GM23338 (cell line): ENCODE measurements around the gene ITPR2. TPM values are rescaled to one million over a fixed set of nuclear protein-coding genes. Genes with fewer than 3 reads are reported as not detected.

Experiments
- ATAC-seq: fragments of 200-7000 bp; cut with Tn5 transposase; 3 replicates; pipeline ENCODE4 v1.9.1; 2020
- DNase-seq: peaks from one replicate; pipeline ENCODE4 v3.0.0-alpha.2; 2015; ENCODE audit warnings: low spot score
- H2AFZ ChIP-seq: fragments of 200-600 bp; sonication (generic); 2 replicates; pipeline ENCODE4 v1.8.0; 2016; ENCODE audit warnings: antibody characterized with exemption, mild to moderate bottlenecking, moderate library complexity
- H3F3A ChIP-seq: fragments of 200-600 bp; sonication (generic); replicated peaks from 2 replicates; pipeline ENCODE4 v1.8.0; 2017; ENCODE audit warnings: antibody characterized with exemption, mixed run types, low read depth
- H3K27ac ChIP-seq: fragments of 200-600 bp; sonication (generic); 2 replicates; pipeline ENCODE4 v1.6.1; 2016; ENCODE audit warnings: low read depth
- H3K27me3 ChIP-seq: fragments of 200-600 bp; sonication (generic); 2 replicates; pipeline ENCODE4 v1.8.0; 2016; ENCODE audit warnings: mild to moderate bottlenecking, mixed run types, moderate library complexity; ENCODE audit not compliant: insufficient read depth
- H3K36me3 ChIP-seq: fragments of 200-600 bp; sonication (generic); 2 replicates; pipeline ENCODE4 v1.8.0; 2016; ENCODE audit warnings: mild to moderate bottlenecking; ENCODE audit not compliant: insufficient read depth
- H3K4me1 ChIP-seq: fragments of 200-600 bp; sonication (generic); 2 replicates; pipeline ENCODE4 v1.8.0; 2016; ENCODE audit warnings: mild to moderate bottlenecking, moderate library complexity; ENCODE audit not compliant: insufficient read depth
- H3K4me2 ChIP-seq: fragments of 200-600 bp; sonication (generic); 2 replicates; pipeline ENCODE4 v1.7.1; 2017; ENCODE audit warnings: mixed run types
- H3K4me3 ChIP-seq: fragments of 200-600 bp; sonication (generic); 2 replicates; pipeline ENCODE4 v1.6.1; 2016; ENCODE audit warnings: mixed run types
- H3K79me2 ChIP-seq: fragments of 200-600 bp; sonication (generic); replicated peaks from 2 replicates; pipeline ENCODE4 v1.8.0; 2017; ENCODE audit warnings: mild to moderate bottlenecking; ENCODE audit not compliant: insufficient read depth
- H3K9me2 ChIP-seq: fragments of 200-600 bp; sonication (generic); 2 replicates; pipeline ENCODE4 v1.8.0; 2017; ENCODE audit not compliant: insufficient read depth
- H4K20me1 ChIP-seq: fragments of 200-600 bp; sonication (generic); replicated peaks from 2 replicates; pipeline ENCODE4 v1.8.0; 2017; ENCODE audit warnings: mild to moderate bottlenecking; ENCODE audit not compliant: insufficient read depth
- H3K27ac Mint-ChIP-seq: 2 replicates; pipeline ENCODE4 v1.8.0; 2020; ENCODE audit warnings: inconsistent platforms, mild to moderate bottlenecking, moderate library complexity, mixed read lengths
- H3K27me3 Mint-ChIP-seq: 3 replicates; pipeline ENCODE4 v1.8.0; 2022; ENCODE audit warnings: low read depth, mild to moderate bottlenecking, moderate library complexity, mixed read lengths, inconsistent platforms; ENCODE audit not compliant: insufficient read depth, poor library complexity
- H3K36me3 Mint-ChIP-seq: 3 replicates; pipeline ENCODE4 v1.8.0; 2021; ENCODE audit warnings: low read depth, mild to moderate bottlenecking, inconsistent platforms, moderate library complexity, mixed read lengths
- H3K4me1 Mint-ChIP-seq: 3 replicates; pipeline ENCODE4 v1.8.0; 2020; ENCODE audit warnings: mild to moderate bottlenecking, inconsistent platforms, mixed read lengths
- H3K4me3 Mint-ChIP-seq: 3 replicates; pipeline ENCODE4 v1.8.0; 2021; ENCODE audit warnings: moderate library complexity, mild to moderate bottlenecking, inconsistent platforms, mixed read lengths
- H3K9me3 Mint-ChIP-seq: 3 replicates; pipeline ENCODE4 v1.8.0; 2020; ENCODE audit warnings: moderate library complexity, mild to moderate bottlenecking, inconsistent platforms, mixed read lengths
- CREB1 ChIP-seq: fragments of 250-450 bp; sonication (Bioruptor Pico); IDR thresholded peaks from 2 replicates; pipeline ENCODE4 v1.5.0; 2020; ENCODE audit warnings: low read depth, mild to moderate bottlenecking, moderate library complexity
- ETS1 ChIP-seq: IDR thresholded peaks from 2 replicates; pipeline ENCODE4 v1.6.1; 2016; ENCODE audit warnings: antibody characterized with exemption
- POLR2AphosphoS5 ChIP-seq: IDR thresholded peaks from 2 replicates; pipeline ENCODE4 v1.6.1; 2016; ENCODE audit warnings: antibody characterized with exemption, low read depth
- STAT1 ChIP-seq: IDR thresholded peaks from one replicate; pipeline ENCODE4 v1.6.1; 2016; ENCODE audit warnings: antibody characterized with exemption; ENCODE audit not compliant: unreplicated experiment
- ZNF114 ChIP-seq: fragments of 250-450 bp; sonication (Bioruptor Pico); IDR thresholded peaks from 2 replicates; pipeline ENCODE4 v1.5.0; 2020; ENCODE audit warnings: mild to moderate bottlenecking, moderate library complexity
- ZNF331 ChIP-seq: fragments of 250-450 bp; sonication (Bioruptor Pico); IDR thresholded peaks from 2 replicates; pipeline ENCODE4 v1.5.0; 2020; ENCODE audit warnings: low read depth, mild to moderate bottlenecking, moderate library complexity
- ZNF462 ChIP-seq: fragments of 250-450 bp; sonication (Bioruptor Pico); IDR thresholded peaks from 2 replicates; pipeline ENCODE4 v1.5.0; 2020; ENCODE audit warnings: mild to moderate bottlenecking, moderate library complexity
- polyA plus RNA-seq: library from polyadenylated mRNA; unstranded; fragments of >200 nt; fragmentation: Nextera tagmentation; extraction: Ambion mirVana; gene quantifications from 2 replicates; pipeline ENCODE4 v1.2.1, GENCODE V29; 2016
- total RNA-seq: library from RNA; depleted of rRNA; stranded (reverse); fragments of >200 nt; shearing (Covaris generic); gene quantifications from 2 replicates; pipeline ENCODE4 v1.2.3, GENCODE V29; 2014
- TF ChIP-seq, protein P1 (sequence below): IDR thresholded peaks from one replicate; pipeline ENCODE4 v1.6.1; 2018; ENCODE audit warnings: antibody characterized with exemption; ENCODE audit not compliant: unreplicated experiment

Gene ITPR2
- total and polyA plus RNA-seq, 2 experiments from 2014 or later, result 44.5 to 65.2 TPM

- ATAC-seq (no peak), DNase-seq (no peak)
- Mint-ChIP-seq H3K27me3 (no peaks in the 10 kb centered on the region), H3K4me1 (peaks cover 14% of the 10 kb centered on the region), H3K36me3 (peaks cover 8% of the 10 kb centered on the region; the same call in 2 of the 3 replicates), H3K27ac (no peak overlapping the region), H3K4me3 (no peak overlapping the region), H3K9me3 (no peaks in the 10 kb centered on the region)
- Histone ChIP-seq H4K20me1 (no peaks in the 10 kb centered on the region), H3K4me1 (no peaks in the 10 kb centered on the region), H3K36me3 (no peaks in the 10 kb centered on the region), H3K79me2 (no peaks in the 10 kb centered on the region), H3K4me2 (no peak overlapping the region), H3K4me3 (no peak overlapping the region), H3F3A (no peaks in the 10 kb centered on the region), H3K27me3 (no peaks in the 10 kb centered on the region), H3K27ac (no peak overlapping the region), H3K9me2 (no peaks in the 10 kb centered on the region), H2AFZ (no peak overlapping the region)
- TF ChIP-seq ZNF462 (CRISPR knock-in tag), result no peak
- TF ChIP-seq ZNF331 (CRISPR knock-in tag), result no peak
- TF ChIP-seq ETS1, result no peak
- no peak for TF ChIP-seq ZNF114
These were observed 297.2 kb downstream of the ITPR2 start for GRCh38 chr12:26535826-26536225.

- Mint-ChIP-seq H3K27ac (no peak overlapping the region), H3K36me3 (peaks cover 8% of the 10 kb centered on the region; the same call in 2 of the 3 replicates), H3K4me1 (peaks cover 14% of the 10 kb centered on the region), H3K27me3 (peaks cover 5% of the 10 kb centered on the region), H3K9me3 (no peaks in the 10 kb centered on the region), H3K4me3 (no peak overlapping the region)
- H3K4me1 ChIP-seq, result no peaks in the 10 kb centered on the region
- H3F3A ChIP-seq, result no peaks in the 10 kb centered on the region
- H3K9me2 ChIP-seq, result no peaks in the 10 kb centered on the region
- no peaks in the 10 kb centered on the region for H3K27me3 ChIP-seq
- no peak overlapping the region for H3K27ac ChIP-seq
- no peaks in the 10 kb centered on the region for H4K20me1 ChIP-seq
- no peak for ATAC-seq
- no peaks in the 10 kb centered on the region for H3K79me2 ChIP-seq
- DNase-seq, result no peak
- H3K4me2 ChIP-seq, result no peak overlapping the region
- H3K36me3 ChIP-seq, result no peaks in the 10 kb centered on the region
- TF ChIP-seq CREB1 (CRISPR knock-in tag), result no peak
- TF ChIP-seq, protein P1, sequence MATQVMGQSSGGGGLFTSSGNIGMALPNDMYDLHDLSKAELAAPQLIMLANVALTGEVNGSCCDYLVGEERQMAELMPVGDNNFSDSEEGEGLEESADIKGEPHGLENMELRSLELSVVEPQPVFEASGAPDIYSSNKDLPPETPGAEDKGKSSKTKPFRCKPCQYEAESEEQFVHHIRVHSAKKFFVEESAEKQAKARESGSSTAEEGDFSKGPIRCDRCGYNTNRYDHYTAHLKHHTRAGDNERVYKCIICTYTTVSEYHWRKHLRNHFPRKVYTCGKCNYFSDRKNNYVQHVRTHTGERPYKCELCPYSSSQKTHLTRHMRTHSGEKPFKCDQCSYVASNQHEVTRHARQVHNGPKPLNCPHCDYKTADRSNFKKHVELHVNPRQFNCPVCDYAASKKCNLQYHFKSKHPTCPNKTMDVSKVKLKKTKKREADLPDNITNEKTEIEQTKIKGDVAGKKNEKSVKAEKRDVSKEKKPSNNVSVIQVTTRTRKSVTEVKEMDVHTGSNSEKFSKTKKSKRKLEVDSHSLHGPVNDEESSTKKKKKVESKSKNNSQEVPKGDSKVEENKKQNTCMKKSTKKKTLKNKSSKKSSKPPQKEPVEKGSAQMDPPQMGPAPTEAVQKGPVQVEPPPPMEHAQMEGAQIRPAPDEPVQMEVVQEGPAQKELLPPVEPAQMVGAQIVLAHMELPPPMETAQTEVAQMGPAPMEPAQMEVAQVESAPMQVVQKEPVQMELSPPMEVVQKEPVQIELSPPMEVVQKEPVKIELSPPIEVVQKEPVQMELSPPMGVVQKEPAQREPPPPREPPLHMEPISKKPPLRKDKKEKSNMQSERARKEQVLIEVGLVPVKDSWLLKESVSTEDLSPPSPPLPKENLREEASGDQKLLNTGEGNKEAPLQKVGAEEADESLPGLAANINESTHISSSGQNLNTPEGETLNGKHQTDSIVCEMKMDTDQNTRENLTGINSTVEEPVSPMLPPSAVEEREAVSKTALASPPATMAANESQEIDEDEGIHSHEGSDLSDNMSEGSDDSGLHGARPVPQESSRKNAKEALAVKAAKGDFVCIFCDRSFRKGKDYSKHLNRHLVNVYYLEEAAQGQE, result no peak
- TF ChIP-seq ZNF331 (CRISPR knock-in tag), result no peak
- no peak for TF ChIP-seq STAT1
- TF ChIP-seq POLR2AphosphoS5, result no peak
- H2AFZ ChIP-seq, result no peak overlapping the region
- no peak overlapping the region for H3K4me3 ChIP-seq
These were observed 298.9 kb downstream of the ITPR2 start for GRCh38 chr12:26534071-26534470.
